IMR-90 (cell line): ENCODE measurements around the gene TBATA. TPM values are rescaled to one million over a fixed set of nuclear protein-coding genes. Genes with fewer than 3 reads are reported as not detected.
A peak's percentile ranks its signal among the peaks of the same experiment; 100 is the strongest.

Experiments
- ATAC-seq: fragments of 200-7000 bp; cut with Tn5 transposase; 2 replicates; pipeline ENCODE4 v1.9.1; 2020; ENCODE audit warnings: low read depth, mild to moderate bottlenecking, moderate library complexity
- BruUV-seq: library from RNA; stranded (reverse); fragments of 400-500 nt; replicated peaks from 2 replicates; lab custom pipeline; 2021; lab: Mats Ljungman, UMichigan
- CTCF ChIA-PET: fragments of 300-600 bp; formaldehyde crosslinking; extraction: SDS; loops from one replicate; lab custom pipeline; 2021; ENCODE audit warnings: antibody characterized with exemption; lab: Yijun Ruan, JAX
- POLR2A ChIA-PET: fragments of 300-600 bp; sonication (Branson Sonifier 250); formaldehyde crosslinking; loops from one replicate; lab custom pipeline; 2022; ENCODE audit warnings: antibody characterized with exemption; ENCODE audit not compliant: unreplicated experiment; lab: Charles Lee
- DNase-seq: peaks from one replicate; pipeline ENCODE4 v3.0.0; 2013
- H2AFZ ChIP-seq: replicated peaks from 2 replicates; pipeline ENCODE3; 2013; ENCODE audit warnings: low read length, mild to moderate bottlenecking; ENCODE audit not compliant: poor library complexity
- H2AK5ac ChIP-seq: 2 replicates; pipeline ENCODE4 v1.6.1; 2013; ENCODE audit warnings: low read depth, low read length, inconsistent platforms
- H2AK9ac ChIP-seq: replicated peaks from 2 replicates; pipeline ENCODE3; 2013; ENCODE audit warnings: mild to moderate bottlenecking, low read depth, low read length, moderate library complexity; ENCODE audit not compliant: poor library complexity
- H2BK120ac ChIP-seq: 2 replicates; pipeline ENCODE4 v1.6.1; 2013; ENCODE audit warnings: low read depth, low read length, inconsistent platforms
- H2BK15ac ChIP-seq: 3 replicates; pipeline ENCODE4 v1.6.1; 2013; ENCODE audit warnings: low read depth, low read length, inconsistent platforms
- H2BK20ac ChIP-seq: 2 replicates; pipeline ENCODE4 v1.6.1; 2013; ENCODE audit warnings: low read depth, mild to moderate bottlenecking, inconsistent platforms, low read length, moderate library complexity
- H2BK5ac ChIP-seq: 2 replicates; pipeline ENCODE4 v1.6.1; 2013; ENCODE audit warnings: mild to moderate bottlenecking, low read depth, low read length, inconsistent platforms; ENCODE audit not compliant: poor library complexity, severe bottlenecking
- H3K14ac ChIP-seq: replicated peaks from 2 replicates; pipeline ENCODE4 v1.6.1; 2013; ENCODE audit warnings: low read depth, low read length, inconsistent platforms
- H3K18ac ChIP-seq: 2 replicates; pipeline ENCODE4 v1.6.1; 2013; ENCODE audit warnings: low read depth, low read length, control low read depth
- H3K23ac ChIP-seq: 2 replicates; pipeline ENCODE4 v1.6.1; 2013; ENCODE audit warnings: low read depth, low read length, inconsistent platforms
- H3K27ac ChIP-seq: 2 replicates; pipeline ENCODE4 v1.5.1; 2013; ENCODE audit warnings: mild to moderate bottlenecking, control low read depth, low read length; ENCODE audit not compliant: insufficient read depth
- H3K27me3 ChIP-seq: 2 replicates; pipeline ENCODE4 v1.6.1; 2013; ENCODE audit warnings: low read length; ENCODE audit not compliant: control insufficient read depth, insufficient read depth
- H3K36me3 ChIP-seq: 2 replicates; pipeline ENCODE4 v1.6.1; 2013; ENCODE audit warnings: low read length, mixed read lengths; ENCODE audit not compliant: control insufficient read depth, insufficient read depth
- H3K4ac ChIP-seq: 2 replicates; pipeline ENCODE4 v1.6.1; 2013; ENCODE audit warnings: low read depth, low read length, inconsistent platforms
- H3K4me1 ChIP-seq: 2 replicates; pipeline ENCODE4 v1.6.1; 2013; ENCODE audit warnings: low read length, mixed read lengths; ENCODE audit not compliant: control insufficient read depth, insufficient read depth
- H3K4me2 ChIP-seq: 2 replicates; pipeline ENCODE4 v1.6.1; 2013; ENCODE audit warnings: low read depth, mild to moderate bottlenecking, control low read depth, low read length, moderate library complexity
- H3K4me3 ChIP-seq: 2 replicates; pipeline ENCODE4 v1.5.1; 2013; ENCODE audit warnings: low read depth, mild to moderate bottlenecking, control low read depth, low read length, moderate library complexity; ENCODE audit not compliant: insufficient read depth
- H3K56ac ChIP-seq: 2 replicates; pipeline ENCODE4 v1.6.1; 2013; ENCODE audit warnings: low read length, inconsistent platforms; ENCODE audit not compliant: insufficient read depth; ENCODE audit errors: extremely low read depth
- H3K79me1 ChIP-seq, 2 experiments: 2 replicates each; pipeline ENCODE4 v1.6.1; 2013; ENCODE audit warnings: low read length in 2 of 2, inconsistent platforms in 1 of 2, low read depth in 1 of 2
- H3K9ac ChIP-seq: 2 replicates; pipeline ENCODE4 v1.6.1; 2013; ENCODE audit warnings: low read depth, low read length, control low read depth
- H3K9me1 ChIP-seq: 2 replicates; pipeline ENCODE4 v1.6.1; 2013; ENCODE audit warnings: low read length, inconsistent platforms; ENCODE audit not compliant: insufficient read depth
- H3K9me3 ChIP-seq: 2 replicates; pipeline ENCODE4 v1.6.1; 2013; ENCODE audit warnings: low read length; ENCODE audit not compliant: control insufficient read depth, insufficient read depth
- H4K20me1 ChIP-seq: 2 replicates; pipeline ENCODE4 v1.6.1; 2013; ENCODE audit warnings: low read length, inconsistent platforms; ENCODE audit not compliant: insufficient read depth
- H4K5ac ChIP-seq: 2 replicates; pipeline ENCODE4 v1.6.1; 2013; ENCODE audit warnings: mild to moderate bottlenecking, low read depth, low read length, control low read depth
- H4K8ac ChIP-seq, 2 experiments: 2 replicates each; pipeline ENCODE4 v1.6.1; 2013; ENCODE audit warnings: low read depth in 2 of 2, low read length in 2 of 2, control low read depth in 1 of 2, inconsistent platforms in 1 of 2
- H4K91ac ChIP-seq: 2 replicates; pipeline ENCODE4 v1.6.1; 2013; ENCODE audit warnings: low read depth, low read length, inconsistent platforms; ENCODE audit not compliant: insufficient read depth
- BHLHE40 ChIP-seq: fragments of 150-350 bp; IDR thresholded peaks from 2 replicates; pipeline ENCODE4 v1.6.1; 2016; ENCODE audit warnings: mild to moderate bottlenecking, low read depth, low read length
- CEBPB ChIP-seq: IDR thresholded peaks from 2 replicates; pipeline ENCODE4 v1.6.1; 2012; ENCODE audit warnings: low read depth, low read length, improper control_type of control experiment
- CHD1 ChIP-seq: IDR thresholded peaks from 2 replicates; pipeline ENCODE4 v1.6.1; 2012; ENCODE audit warnings: low read depth, low read length, improper control_type of control experiment
- ELK1 ChIP-seq: fragments of 150-350 bp; IDR thresholded peaks from 2 replicates; pipeline ENCODE4 v1.6.1; 2016; ENCODE audit warnings: low read depth, mild to moderate bottlenecking, low read length, moderate library complexity, borderline replicate concordance
- FOS ChIP-seq: fragments of 150-350 bp; IDR thresholded peaks from 2 replicates; pipeline ENCODE4 v1.6.1; 2016; ENCODE audit warnings: low read depth, low read length
- MAFK ChIP-seq: IDR thresholded peaks from 2 replicates; pipeline ENCODE4 v1.6.1; 2012; ENCODE audit warnings: low read depth, low read length, improper control_type of control experiment
- MAZ ChIP-seq: IDR thresholded peaks from 2 replicates; pipeline ENCODE4 v1.6.1; 2012; ENCODE audit warnings: low read depth, mild to moderate bottlenecking, low read length, improper control_type of control experiment, moderate library complexity, borderline replicate concordance
- MXI1 ChIP-seq: IDR thresholded peaks from 2 replicates; pipeline ENCODE4 v1.6.1; 2012; ENCODE audit warnings: low read depth, mild to moderate bottlenecking, low read length, moderate library complexity, borderline replicate concordance
- NFE2L2 ChIP-seq: fragments of 150-350 bp; IDR thresholded peaks from 2 replicates; pipeline ENCODE4 v1.6.1; 2016; ENCODE audit warnings: low read depth, mild to moderate bottlenecking, low read length
- POLR2A ChIP-seq: IDR thresholded peaks from 2 replicates; pipeline ENCODE4 v1.6.1; 2012; ENCODE audit warnings: mild to moderate bottlenecking, low read depth, low read length
- RAD21 ChIP-seq: IDR thresholded peaks from 2 replicates; pipeline ENCODE4 v1.6.1; 2012; ENCODE audit warnings: low read length, improper control_type of control experiment
- RCOR1 ChIP-seq: IDR thresholded peaks from 2 replicates; pipeline ENCODE4 v1.6.1; 2012; ENCODE audit warnings: mild to moderate bottlenecking, low read length, improper control_type of control experiment; ENCODE audit not compliant: insufficient replicate concordance
- RFX5 ChIP-seq: IDR thresholded peaks from 2 replicates; pipeline ENCODE4 v1.8.0; 2012; ENCODE audit warnings: low read depth, mild to moderate bottlenecking, low read length, moderate library complexity
- SMC3 ChIP-seq: fragments of 150-350 bp; IDR thresholded peaks from 2 replicates; pipeline ENCODE4 v1.6.1; 2016; ENCODE audit warnings: low read depth, mild to moderate bottlenecking, antibody characterized with exemption, low read length, moderate library complexity
- WGBS, 2 experiments: methylation state at CpG; one replicate each; pipeline versions ENCODE4 v1.1.5 to v1.1.7; 2013; ENCODE audit warnings: missing lambda C conversion rate in 2 of 2; ENCODE audit not compliant: insufficient read length in 1 of 2; ENCODE audit errors: extremely low coverage in 2 of 2; 5-methylcytosine and 5-hydroxymethylcytosine counted together
- dilution Hi-C: fragments of 300-500 bp; cut with HindIII; formaldehyde crosslinking; loops from one replicate; pipeline ENCODE4 v1.14.3; 2018; ENCODE audit warnings: low sequenced_read_pairs; ENCODE audit not compliant: unreplicated experiment
- in situ Hi-C: fragments of 300-500 bp; cut with MboI; formaldehyde crosslinking; loops from 3 replicates; pipeline ENCODE4 v1.14.3; 2019; ENCODE audit warnings: low sequenced_read_pairs, inconsistent platforms, mixed read lengths
- intact Hi-C: fragments of 100-400 bp; cut with micrococcal nuclease; formaldehyde crosslinking; loops from 2 replicates; pipeline ENCODE4 v1.10.0; 2022
- polyA plus RNA-seq, 3 experiments: library from polyadenylated mRNA; depleted of rRNA; stranded (reverse); fragments of >200 nt; gene quantifications; 2 replicates each; pipeline ENCODE4 v1.2.3, GENCODE V29; 2012; ENCODE audit warnings: low replicate concordance in 1 of 3
- total RNA-seq: library from RNA; depleted of rRNA; stranded (reverse); fragments of >200 nt; gene quantifications from 2 replicates; pipeline ENCODE4 v1.2.3, GENCODE V29; 2012
- TF ChIP-seq, protein P1 (sequence below): conservative IDR thresholded peaks from 2 replicates; pipeline ENCODE4 v1.5.1; 2012; ENCODE audit warnings: mild to moderate bottlenecking, low read depth, low read length, improper control_type of control experiment
- TF ChIP-seq, protein P2 (sequence below): fragments of 150-350 bp; IDR thresholded peaks from 2 replicates; pipeline ENCODE4 v1.6.1; 2017; ENCODE audit warnings: mild to moderate bottlenecking, antibody characterized with exemption, low read length, low read depth

TBATA gene
- total and polyA plus RNA-seq, 2 of the 4 experiments (the other 2 are of a cell fraction): not detected

DNA sequence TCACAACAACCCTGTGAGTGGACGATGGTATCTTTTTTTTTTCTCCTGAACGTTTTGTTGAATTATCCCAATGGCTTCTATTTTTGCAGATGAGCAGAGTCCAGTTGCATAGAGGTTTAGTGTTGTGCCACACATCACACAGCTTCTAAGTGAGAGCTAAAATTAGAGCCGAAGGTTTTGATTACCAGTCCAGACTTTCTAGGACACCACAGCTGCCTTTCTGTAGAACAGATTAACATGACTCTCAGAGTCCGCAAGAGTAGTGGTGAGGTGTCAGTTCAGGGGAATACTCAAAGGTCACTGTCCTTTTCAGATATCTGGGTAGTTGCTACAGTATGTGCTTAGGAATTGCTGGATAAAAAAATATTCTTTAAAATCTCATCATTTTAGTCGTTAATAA is 44.4 kb upstream of the TBATA start:
- dilution Hi-C loops: no loop called here
- H3K56ac ChIP-seq: no peak overlapping the region
- in situ Hi-C loops: no loop called here
- no peak overlapping the region for H3K23ac ChIP-seq
- H2BK120ac ChIP-seq: no peak overlapping the region
- H2BK5ac ChIP-seq: no peak overlapping the region
- H2BK20ac ChIP-seq: 0 out of 2 replicates have a peak overlapping the region, but pooled peaks have one; percentile 22
- no peak overlapping the region for H3K4me3 ChIP-seq
- TF ChIP-seq RFX5 (no peak), CHD1 (no peak), FOS (no peak), CEBPB (no peak), MAZ (no peak), MXI1 (no peak), SMC3 (no peak), MAFK (no peak), ELK1 (no peak), NFE2L2 (no peak), POLR2A (no peak), BHLHE40 (no peak), RCOR1 (no peak), RAD21 (no peak)
- TF ChIP-seq, protein P1, sequence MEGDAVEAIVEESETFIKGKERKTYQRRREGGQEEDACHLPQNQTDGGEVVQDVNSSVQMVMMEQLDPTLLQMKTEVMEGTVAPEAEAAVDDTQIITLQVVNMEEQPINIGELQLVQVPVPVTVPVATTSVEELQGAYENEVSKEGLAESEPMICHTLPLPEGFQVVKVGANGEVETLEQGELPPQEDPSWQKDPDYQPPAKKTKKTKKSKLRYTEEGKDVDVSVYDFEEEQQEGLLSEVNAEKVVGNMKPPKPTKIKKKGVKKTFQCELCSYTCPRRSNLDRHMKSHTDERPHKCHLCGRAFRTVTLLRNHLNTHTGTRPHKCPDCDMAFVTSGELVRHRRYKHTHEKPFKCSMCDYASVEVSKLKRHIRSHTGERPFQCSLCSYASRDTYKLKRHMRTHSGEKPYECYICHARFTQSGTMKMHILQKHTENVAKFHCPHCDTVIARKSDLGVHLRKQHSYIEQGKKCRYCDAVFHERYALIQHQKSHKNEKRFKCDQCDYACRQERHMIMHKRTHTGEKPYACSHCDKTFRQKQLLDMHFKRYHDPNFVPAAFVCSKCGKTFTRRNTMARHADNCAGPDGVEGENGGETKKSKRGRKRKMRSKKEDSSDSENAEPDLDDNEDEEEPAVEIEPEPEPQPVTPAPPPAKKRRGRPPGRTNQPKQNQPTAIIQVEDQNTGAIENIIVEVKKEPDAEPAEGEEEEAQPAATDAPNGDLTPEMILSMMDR: no peak
- TF ChIP-seq, protein P2, sequence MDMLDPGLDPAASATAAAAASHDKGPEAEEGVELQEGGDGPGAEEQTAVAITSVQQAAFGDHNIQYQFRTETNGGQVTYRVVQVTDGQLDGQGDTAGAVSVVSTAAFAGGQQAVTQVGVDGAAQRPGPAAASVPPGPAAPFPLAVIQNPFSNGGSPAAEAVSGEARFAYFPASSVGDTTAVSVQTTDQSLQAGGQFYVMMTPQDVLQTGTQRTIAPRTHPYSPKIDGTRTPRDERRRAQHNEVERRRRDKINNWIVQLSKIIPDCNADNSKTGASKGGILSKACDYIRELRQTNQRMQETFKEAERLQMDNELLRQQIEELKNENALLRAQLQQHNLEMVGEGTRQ: no peak
- no peak overlapping the region for H4K8ac ChIP-seq
- DNase-seq: no peak
- intact Hi-C loops: no loop called here
- BruUV-seq: no TSS peak
- no peaks in the 10 kb centered on the region for H3K27me3 ChIP-seq
- CTCF ChIA-PET: interaction anchor here (0.7 kb wide), 1 partner anchor 703 kb away, joined by 6 read pairs; no protein-coding TSS in a partner anchor
- no peaks in the 10 kb centered on the region; the same call in none of the 2 replicates for H4K20me1 ChIP-seq
- H3K14ac ChIP-seq: peak overlapping the region; percentile 28; the same call in 1 of the 2 replicates
- H2AK9ac ChIP-seq: no peak overlapping the region
- no peak overlapping the region for H2AFZ ChIP-seq
- H3K4me1 ChIP-seq: peaks cover 23% of the 10 kb centered on the region
- no peaks in the 10 kb centered on the region for H3K9me3 ChIP-seq
- H3K4ac ChIP-seq: no peak overlapping the region
- H3K4me2 ChIP-seq: no peak overlapping the region
- WGBS, 2 experiments: no CpG with 5 or more reads among the region's 5 CpGs
- H3K9me1 ChIP-seq: peaks cover 2% of the 10 kb centered on the region; the same call in 1 of the 2 replicates
- ATAC-seq: no peak
- POLR2A ChIA-PET: no interaction called here
- H3K18ac ChIP-seq: no peak overlapping the region
- no peak overlapping the region for H4K91ac ChIP-seq
- H3K79me1 ChIP-seq: peaks cover 42 to 66% of the 10 kb centered on the region in 2 experiments
- H2AK5ac ChIP-seq: no peak overlapping the region
- H3K36me3 ChIP-seq: peaks cover 7% of the 10 kb centered on the region
- H2BK15ac ChIP-seq: no peak overlapping the region
- no peak overlapping the region for H3K27ac ChIP-seq
- H3K9ac ChIP-seq: no peak overlapping the region
- H4K5ac ChIP-seq: no peak overlapping the region
